ENCODE data around the gene SUMF2.

- no peak for TF ChIP-seq CTCF (IDR thresholded peaks at IDR 0.05)
- no peak for TF ChIP-seq ZFX (IDR thresholded peaks at IDR 0.05; ENCODE audit: borderline replicate concordance)
These were observed 12.5 kb upstream of the SUMF2 start, which contains the start of the genes CCT6A and PSPH for GRCh38 chr7:56051339-56052191.
